ENCODE measurements around the gene DEFB108B. TPM values are rescaled to one million over a fixed set of nuclear protein-coding genes. Genes with fewer than 3 reads are reported as not detected.

DEFB108B gene, protein sequence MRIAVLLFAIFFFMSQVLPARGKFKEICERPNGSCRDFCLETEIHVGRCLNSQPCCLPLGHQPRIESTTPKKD
- not detected in 2 replicates for total RNA-seq

DNA sequence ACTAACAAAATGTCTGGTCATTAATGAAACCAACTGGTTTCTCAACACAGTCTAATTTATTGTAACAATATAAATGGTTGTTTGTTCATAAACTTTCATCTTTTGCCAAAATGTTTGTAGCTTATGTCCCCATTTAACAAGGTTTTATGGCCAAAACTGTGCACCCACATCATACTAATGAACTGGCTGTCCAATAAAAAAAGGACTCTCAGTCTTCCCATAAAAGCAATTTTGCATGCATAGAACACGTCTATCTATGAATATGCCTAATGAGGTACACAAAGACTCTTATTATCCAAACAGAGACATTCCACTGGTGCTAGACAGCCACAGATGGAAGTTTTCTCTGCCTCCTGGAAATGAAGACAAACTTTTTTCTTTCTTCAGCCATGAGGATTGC lies at the start of gene DEFB108B:
Gene DEFB108B (plus strand): TSS at position 390 of the 400 bp plus-strand sequence. CDS start 0 bp downstream, at position 390.

GRCh38 chr11:71878059-71878458 lies 45.1 kb downstream of the DEFB108B start, which contains the start of gene DEFB131B:
DEFB131B (plus strand) TSS chr11:71878453; CDS start chr11:71878453, 0 bp downstream.

Other genes with a start within 250 kb of the DEFB108B start
- gene DEFB131B, start 45.3 kb downstream of the DEFB108B start, total RNA-seq = not detected in 2 replicates
- gene XNDC1N, start 95.4 kb downstream of the DEFB108B start, total RNA-seq = 1.8 and 7.8 TPM in 2 replicates
- 25.7 and 27.7 TPM in 2 replicates for gene RNF121, start 95.8 kb downstream of the DEFB108B start, total RNA-seq
- gene IL18BP, start 165.7 kb downstream of the DEFB108B start, total RNA-seq = 0.86 and 0.89 TPM in 2 replicates
- gene NUMA1, start 247.3 kb downstream of the DEFB108B start, total RNA-seq = 124 TPM in 2 replicates
- 4.3 and 8.7 TPM in 2 replicates for gene LRRC51, start 247.7 kb downstream of the DEFB108B start, total RNA-seq

All from myometrial cell (primary cell).